ENCODE results near the gene CD8A. TPM values are rescaled to one million over a fixed set of nuclear protein-coding genes. Genes with fewer than 3 reads are reported as not detected.

CD8A gene
- total and polyA plus RNA-seq, 10 of the 15 experiments (the other 5 are each of a cell fraction or from before 2014, with no cell fraction given): 0.15 to 0.43 TPM; not detected in 8

DNA sequence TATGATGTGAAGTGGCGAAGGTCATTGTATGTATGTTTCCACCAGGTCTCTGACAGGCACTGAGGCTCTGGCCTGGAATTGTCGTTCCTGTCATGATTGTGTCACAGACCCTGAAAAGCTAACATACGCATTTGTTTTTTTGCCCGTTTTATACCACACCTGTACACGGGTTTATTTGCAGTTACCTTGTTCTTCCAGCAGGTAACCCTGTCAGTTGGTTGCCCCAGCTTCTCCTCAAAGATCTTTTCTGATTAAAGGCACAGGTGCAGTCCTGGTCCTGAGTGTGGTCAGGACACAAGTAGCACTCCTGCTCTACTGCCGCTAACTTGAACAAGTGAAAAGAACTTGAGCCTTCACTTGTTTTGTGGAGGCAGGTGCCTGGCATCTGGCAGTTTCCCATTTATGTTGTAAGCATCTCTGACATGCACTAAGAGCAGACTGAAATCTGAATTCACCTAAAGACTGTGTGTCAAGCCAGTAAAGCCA is 19.9 kb downstream of the CD8A start:
- Histone ChIP-seq H3K4me3 (no peak overlapping the region), H3K79me2 (ENCODE audit: control insufficient read depth, insufficient read depth, low read length) (no peaks in the 10 kb centered on the region), H3K9ac (ENCODE audit: control insufficient read depth, insufficient read depth, low read length) (no peak overlapping the region), H3K4me2 (ENCODE audit: control insufficient read depth, insufficient read depth) (no peak overlapping the region), H3K27ac (ENCODE audit: control insufficient read depth, insufficient read depth) (no peak overlapping the region), H4K20me1 (ENCODE audit: control insufficient read depth, insufficient read depth) (no peaks in the 10 kb centered on the region), H3K36me3 (ENCODE audit: control insufficient read depth in 2 of 2, insufficient read depth in 2 of 2, low read length in 1 of 2) (peaks cover 13 to 43% of the 10 kb centered on the region in 2 experiments), H2AFZ (ENCODE audit: control insufficient read depth, low read depth, low read length) (no peak overlapping the region), H3K4me1 (ENCODE audit: control insufficient read depth, insufficient read depth, low read length) (no peaks in the 10 kb centered on the region), H3K9me3 (replicated peaks; ENCODE audit: control insufficient read depth, insufficient read depth, low read length) (no peaks in the 10 kb centered on the region), H3K27me3 (replicated peaks in 1 of 2; ENCODE audit: control insufficient read depth in 2 of 2, insufficient read depth in 2 of 2, low read length in 1 of 2) (no peaks in the 10 kb centered on the region)
- TF ChIP-seq ZZZ3 (IDR thresholded peaks at IDR 0.05; ENCODE audit: control insufficient read depth, insufficient read length, low read depth) (no peak), NFIC (IDR thresholded peaks at IDR 0.05; ENCODE audit: low read depth, low read length) (no peak), BCL11A (IDR thresholded peaks at IDR 0.05; ENCODE audit: low read depth, low read length) (no peak), MXI1 (IDR thresholded peaks at IDR 0.05; ENCODE audit: low read depth, low read length) (no peak)
- TF ChIP-seq, protein P1, sequence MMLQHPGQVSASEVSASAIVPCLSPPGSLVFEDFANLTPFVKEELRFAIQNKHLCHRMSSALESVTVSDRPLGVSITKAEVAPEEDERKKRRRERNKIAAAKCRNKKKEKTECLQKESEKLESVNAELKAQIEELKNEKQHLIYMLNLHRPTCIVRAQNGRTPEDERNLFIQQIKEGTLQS (IDR thresholded peaks at IDR 0.05; ENCODE audit: borderline replicate concordance, extremely low read depth, low read depth, low read length): no peak
- WGBS (ENCODE audit: insufficient coverage, insufficient replicate concordance, low lambda C conversion rate, missing lambda C conversion rate): over 99% methylated on average over 6 of the region's 6 CpGs
- DNase-seq (ENCODE audit: low read depth, low spot score) (no peak), FAIRE-seq (no peak), ATAC-seq (no peak)
- SMC1A ChIA-PET (ENCODE audit: uncharacterized antibody, unreplicated experiment): no interaction called here
- RAD21 ChIA-PET (ENCODE audit: unreplicated experiment): interaction anchor here (0.9 kb wide), 1 partner anchor 13 kb away, joined by 4 read pairs; no protein-coding TSS in a partner anchor
- BruUV-seq (replicated peaks): no TSS peak
- CTCF ChIA-PET: interaction anchor here (1.4 to 1.8 kb wide), 2 partner anchors 10 to 13 kb away, joined by 3 read pairs; no protein-coding TSS in a partner anchor
- POLR2A ChIA-PET: interaction anchor here (1.2 kb wide), 1 partner anchor 12 kb away, joined by 3 read pairs; no protein-coding TSS in a partner anchor
- in situ Hi-C loops (cut with MboI) (no loop called here), intact Hi-C loops (cut with micrococcal nuclease; ENCODE audit: unreplicated experiment) (no loop called here)

DNA sequence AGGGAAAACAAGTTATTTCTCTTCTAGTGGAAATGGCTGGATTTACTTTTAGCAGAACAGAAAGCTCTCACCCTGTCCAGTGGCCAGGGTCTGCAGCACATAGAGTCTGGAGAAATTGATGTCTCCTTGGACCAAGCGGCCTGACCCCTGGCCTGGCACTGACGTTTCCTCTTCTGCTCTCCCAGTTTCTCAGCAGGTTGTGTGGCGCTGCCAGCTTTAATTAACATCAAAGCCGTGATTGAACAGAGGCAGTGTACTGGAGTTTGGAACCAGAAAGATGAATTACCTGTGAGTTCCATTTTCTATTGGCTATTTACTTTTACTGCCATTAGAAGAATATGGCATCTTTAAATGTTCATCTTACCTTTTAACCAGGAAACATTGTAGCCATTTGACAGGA is 20.9 kb downstream of the CD8A start:
- RAD21 ChIA-PET (ENCODE audit: unreplicated experiment): no interaction called here
- POLR2A ChIA-PET: interaction anchor here (1.2 kb wide), 1 partner anchor 13 kb away, joined by 3 read pairs; no protein-coding TSS in a partner anchor
- CTCF ChIA-PET: interaction anchor here (1.4 kb wide), 2 partner anchors 12 to 14 kb away, joined by 3 read pairs; no protein-coding TSS in a partner anchor
- no peak for TF ChIP-seq LARP7 (IDR thresholded peaks at IDR 0.05)
- TF ChIP-seq FOXK2 (IDR thresholded peaks at IDR 0.05): no peak
- TF ChIP-seq, protein P2, sequence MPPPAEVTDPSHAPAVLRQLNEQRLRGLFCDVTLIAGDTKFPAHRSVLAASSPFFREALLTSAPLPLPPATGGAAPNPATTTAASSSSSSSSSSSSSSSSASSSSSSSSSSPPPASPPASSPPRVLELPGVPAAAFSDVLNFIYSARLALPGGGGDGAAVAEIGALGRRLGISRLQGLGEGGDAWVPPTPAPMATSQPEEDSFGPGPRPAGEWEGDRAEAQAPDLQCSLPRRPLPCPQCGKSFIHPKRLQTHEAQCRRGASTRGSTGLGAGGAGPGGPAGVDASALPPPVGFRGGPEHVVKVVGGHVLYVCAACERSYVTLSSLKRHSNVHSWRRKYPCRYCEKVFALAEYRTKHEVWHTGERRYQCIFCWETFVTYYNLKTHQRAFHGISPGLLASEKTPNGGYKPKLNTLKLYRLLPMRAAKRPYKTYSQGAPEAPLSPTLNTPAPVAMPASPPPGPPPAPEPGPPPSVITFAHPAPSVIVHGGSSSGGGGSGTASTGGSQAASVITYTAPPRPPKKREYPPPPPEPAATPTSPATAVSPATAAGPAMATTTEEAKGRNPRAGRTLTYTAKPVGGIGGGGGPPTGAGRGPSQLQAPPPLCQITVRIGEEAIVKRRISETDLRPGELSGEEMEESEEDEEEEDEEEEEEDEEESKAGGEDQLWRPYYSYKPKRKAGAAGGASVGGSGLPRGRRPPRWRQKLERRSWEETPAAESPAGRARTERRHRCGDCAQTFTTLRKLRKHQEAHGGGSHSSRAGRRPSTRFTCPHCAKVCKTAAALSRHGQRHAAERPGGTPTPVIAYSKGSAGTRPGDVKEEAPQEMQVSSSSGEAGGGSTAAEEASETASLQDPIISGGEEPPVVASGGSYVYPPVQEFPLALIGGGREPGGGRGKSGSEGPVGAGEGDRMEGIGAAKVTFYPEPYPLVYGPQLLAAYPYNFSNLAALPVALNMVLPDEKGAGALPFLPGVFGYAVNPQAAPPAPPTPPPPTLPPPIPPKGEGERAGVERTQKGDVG (CRISPR knock-in tag; IDR thresholded peaks at IDR 0.05): no peak
- no peak for TF ChIP-seq POLR2AphosphoS5 (IDR thresholded peaks at IDR 0.05; ENCODE audit: low read length)
- TF ChIP-seq NRF1 (conservative IDR thresholded peaks at IDR 0.05; ENCODE audit: low read depth, low read length): no peak
- TF ChIP-seq, protein P3, sequence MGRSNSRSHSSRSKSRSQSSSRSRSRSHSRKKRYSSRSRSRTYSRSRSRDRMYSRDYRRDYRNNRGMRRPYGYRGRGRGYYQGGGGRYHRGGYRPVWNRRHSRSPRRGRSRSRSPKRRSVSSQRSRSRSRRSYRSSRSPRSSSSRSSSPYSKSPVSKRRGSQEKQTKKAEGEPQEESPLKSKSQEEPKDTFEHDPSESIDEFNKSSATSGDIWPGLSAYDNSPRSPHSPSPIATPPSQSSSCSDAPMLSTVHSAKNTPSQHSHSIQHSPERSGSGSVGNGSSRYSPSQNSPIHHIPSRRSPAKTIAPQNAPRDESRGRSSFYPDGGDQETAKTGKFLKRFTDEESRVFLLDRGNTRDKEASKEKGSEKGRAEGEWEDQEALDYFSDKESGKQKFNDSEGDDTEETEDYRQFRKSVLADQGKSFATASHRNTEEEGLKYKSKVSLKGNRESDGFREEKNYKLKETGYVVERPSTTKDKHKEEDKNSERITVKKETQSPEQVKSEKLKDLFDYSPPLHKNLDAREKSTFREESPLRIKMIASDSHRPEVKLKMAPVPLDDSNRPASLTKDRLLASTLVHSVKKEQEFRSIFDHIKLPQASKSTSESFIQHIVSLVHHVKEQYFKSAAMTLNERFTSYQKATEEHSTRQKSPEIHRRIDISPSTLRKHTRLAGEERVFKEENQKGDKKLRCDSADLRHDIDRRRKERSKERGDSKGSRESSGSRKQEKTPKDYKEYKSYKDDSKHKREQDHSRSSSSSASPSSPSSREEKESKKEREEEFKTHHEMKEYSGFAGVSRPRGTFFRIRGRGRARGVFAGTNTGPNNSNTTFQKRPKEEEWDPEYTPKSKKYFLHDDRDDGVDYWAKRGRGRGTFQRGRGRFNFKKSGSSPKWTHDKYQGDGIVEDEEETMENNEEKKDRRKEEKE (IDR thresholded peaks at IDR 0.05): no peak

More for the DNA sequence above, 20.9 kb downstream of the CD8A start:
- Histone ChIP-seq H3K36me3 (ENCODE audit: control insufficient read depth in 2 of 2, insufficient read depth in 2 of 2, low read length in 1 of 2) (peaks cover 12 to 41% of the 10 kb centered on the region in 2 experiments), H3K9me3 (replicated peaks; ENCODE audit: control insufficient read depth, insufficient read depth, low read length) (no peaks in the 10 kb centered on the region), H3K79me2 (ENCODE audit: control insufficient read depth, insufficient read depth, low read length) (no peaks in the 10 kb centered on the region), H3K9ac (ENCODE audit: control insufficient read depth, insufficient read depth, low read length) (no peak overlapping the region), H3K27me3 (replicated peaks in 1 of 2; ENCODE audit: control insufficient read depth in 2 of 2, insufficient read depth in 2 of 2, low read length in 1 of 2) (no peaks in the 10 kb centered on the region), H3K27ac (ENCODE audit: control insufficient read depth, insufficient read depth) (no peak overlapping the region), H3K4me2 (ENCODE audit: control insufficient read depth, insufficient read depth) (no peak overlapping the region), H3K4me1 (ENCODE audit: control insufficient read depth, insufficient read depth, low read length) (no peaks in the 10 kb centered on the region), H3K4me3 (no peak overlapping the region), H2AFZ (ENCODE audit: control insufficient read depth, low read depth, low read length) (no peak overlapping the region), H4K20me1 (ENCODE audit: control insufficient read depth, insufficient read depth) (no peaks in the 10 kb centered on the region)
- intact Hi-C loops (cut with micrococcal nuclease; ENCODE audit: unreplicated experiment): no loop called here
- SMC1A ChIA-PET (ENCODE audit: uncharacterized antibody, unreplicated experiment): interaction anchor here (0.6 to 1.0 kb wide), 3 partner anchors 12 to 42 kb away, joined by 3 to 4 read pairs (median 3); no protein-coding TSS in a partner anchor
- no TSS peak for BruUV-seq (replicated peaks)
- DNase-seq (ENCODE audit: low read depth, low spot score) (no peak), ATAC-seq (no peak), FAIRE-seq (no peak)
- 86% methylated on average over 4 of the region's 4 CpGs for WGBS (ENCODE audit: insufficient coverage, insufficient replicate concordance, low lambda C conversion rate, missing lambda C conversion rate)
- in situ Hi-C loops (cut with MboI): no loop called here
